ENCODE data around the gene MLYCD. TPM values are rescaled to one million over a fixed set of nuclear protein-coding genes. Genes with fewer than 3 reads are reported as not detected.

MLYCD gene
- total RNA-seq, 1 donor from 2014 or later: 4.7 TPM

DNA sequence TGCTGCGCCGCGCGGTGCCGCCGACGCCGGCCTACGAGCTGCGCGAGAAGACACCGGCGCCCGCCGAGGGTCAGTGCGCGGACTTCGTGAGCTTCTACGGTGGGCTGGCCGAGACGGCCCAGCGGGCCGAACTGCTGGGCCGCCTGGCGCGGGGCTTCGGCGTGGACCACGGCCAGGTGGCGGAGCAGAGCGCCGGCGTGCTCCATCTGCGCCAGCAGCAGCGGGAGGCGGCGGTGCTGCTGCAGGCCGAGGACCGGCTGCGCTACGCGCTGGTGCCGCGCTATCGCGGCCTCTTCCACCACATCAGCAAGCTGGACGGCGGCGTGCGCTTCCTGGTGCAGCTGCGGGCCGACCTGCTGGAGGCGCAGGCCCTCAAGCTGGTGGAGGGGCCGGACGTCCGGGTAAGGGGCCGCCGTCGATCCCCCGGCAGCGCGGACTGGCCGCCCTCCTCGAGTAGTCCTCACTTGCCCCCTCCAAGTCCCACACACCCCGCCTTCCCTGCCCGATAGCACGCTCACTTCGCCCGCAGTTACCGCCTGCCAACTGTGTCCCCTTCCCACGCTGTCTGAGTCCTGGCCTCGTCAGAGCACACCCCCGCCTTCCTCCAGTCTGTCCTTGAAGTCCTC, 470 bp downstream of the MLYCD start:
- no peak for DNase-seq (ENCODE audit: extremely low read depth, low read depth, low spot score)

DNA sequence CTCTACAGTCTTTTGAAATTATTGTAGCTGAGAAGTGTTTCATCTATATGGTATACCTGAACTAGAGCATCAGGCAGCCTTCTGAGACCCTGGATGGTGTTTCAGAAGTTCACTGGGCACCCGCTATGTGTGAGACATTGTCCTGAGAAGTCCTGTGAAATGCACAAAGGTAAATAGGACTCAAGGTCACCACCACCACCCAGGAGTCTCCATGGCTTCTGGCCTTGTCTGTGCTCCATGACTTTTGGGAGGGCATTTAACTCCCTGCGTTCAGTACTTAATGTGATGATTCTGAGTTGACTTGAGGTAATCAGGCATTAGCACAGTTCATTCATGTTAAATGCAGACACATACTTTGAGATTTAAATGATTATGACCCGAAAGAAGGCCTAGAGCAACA, 1.1 kb downstream of the MLYCD start:
- DNase-seq (ENCODE audit: extremely low read depth, low read depth, low spot score): no peak

DNA sequence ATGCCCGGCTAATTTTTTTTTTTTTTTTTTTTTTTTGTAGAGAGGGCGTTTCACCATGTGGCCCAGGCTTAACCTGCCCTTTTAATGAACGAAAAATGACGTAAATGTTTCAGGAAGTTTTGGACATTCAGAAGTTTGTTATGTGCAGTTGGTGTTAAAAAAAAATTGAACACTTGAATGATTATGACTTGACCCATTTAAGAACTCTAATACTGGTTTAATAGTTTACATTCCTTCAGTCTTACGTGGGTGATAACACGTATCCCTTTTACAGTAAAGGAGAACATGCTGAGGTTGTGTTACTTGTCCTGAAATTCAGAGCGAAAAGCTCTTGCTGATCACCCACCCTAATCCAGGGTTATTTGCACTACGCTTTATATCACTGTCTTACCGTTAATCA, 1.7 kb downstream of the MLYCD start:
- no peak for DNase-seq (ENCODE audit: extremely low read depth, low read depth, low spot score)

DNA sequence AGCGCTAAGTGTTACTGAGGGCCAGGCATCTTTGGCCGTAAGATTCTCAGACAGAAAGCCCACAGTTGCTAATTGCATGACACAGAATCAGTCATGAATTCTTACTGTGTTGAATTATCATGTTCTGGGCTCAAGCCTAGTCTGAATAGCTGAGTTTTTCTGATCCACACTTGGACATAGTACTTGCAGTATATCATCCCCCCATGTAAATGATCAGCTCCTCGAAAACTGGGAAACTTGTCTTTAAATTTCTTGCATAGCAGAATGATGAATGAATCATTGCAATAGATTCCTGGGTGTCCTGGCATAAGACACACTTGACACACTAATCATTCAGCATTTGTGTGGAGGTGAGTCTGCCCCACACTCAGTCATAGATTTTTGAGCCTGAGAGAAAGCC, 2.2 kb downstream of the MLYCD start:
- no peak for DNase-seq (ENCODE audit: extremely low read depth, low read depth, low spot score)

DNA sequence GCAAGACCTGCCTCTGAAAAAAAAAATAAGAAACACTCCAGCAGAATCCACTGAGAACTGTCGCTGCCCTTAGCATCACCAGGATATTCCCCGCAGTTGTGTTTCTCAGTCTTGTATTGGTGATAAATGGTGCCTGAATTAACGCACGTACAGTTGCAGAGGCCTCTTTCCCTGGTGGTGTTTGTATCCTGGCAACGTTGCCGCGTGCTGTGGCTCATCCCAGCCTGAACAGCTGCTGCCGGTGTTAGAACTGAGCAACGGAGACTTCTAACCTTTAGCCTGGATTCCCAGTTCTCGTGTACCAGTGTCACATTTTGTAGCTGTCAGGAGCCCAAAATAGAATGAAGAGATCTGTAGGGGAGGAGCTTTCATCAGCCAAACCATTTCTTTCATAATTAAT, 4.8 kb downstream of the MLYCD start:
- no peak for DNase-seq (ENCODE audit: extremely low read depth, low read depth, low spot score)

DNA sequence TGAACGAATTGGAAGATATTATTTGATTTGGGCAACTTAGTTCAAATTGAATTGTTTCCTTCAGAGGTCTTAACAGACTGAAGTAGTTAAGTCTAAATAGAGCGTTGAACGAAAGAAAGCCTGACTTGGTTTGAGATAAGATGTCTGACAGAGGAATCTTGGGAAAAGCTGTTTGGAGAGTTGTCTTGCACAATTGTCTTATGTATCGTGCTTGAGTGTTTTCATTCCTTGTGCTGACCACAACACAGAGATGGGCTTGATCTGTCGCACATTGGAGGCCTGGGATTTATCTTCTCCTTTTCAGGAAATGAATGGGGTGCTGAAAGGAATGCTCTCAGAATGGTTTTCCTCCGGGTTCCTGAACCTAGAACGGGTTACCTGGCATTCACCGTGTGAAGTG, 7.8 kb downstream of the MLYCD start:
- no peak for DNase-seq (ENCODE audit: extremely low read depth, low read depth, low spot score)

DNA sequence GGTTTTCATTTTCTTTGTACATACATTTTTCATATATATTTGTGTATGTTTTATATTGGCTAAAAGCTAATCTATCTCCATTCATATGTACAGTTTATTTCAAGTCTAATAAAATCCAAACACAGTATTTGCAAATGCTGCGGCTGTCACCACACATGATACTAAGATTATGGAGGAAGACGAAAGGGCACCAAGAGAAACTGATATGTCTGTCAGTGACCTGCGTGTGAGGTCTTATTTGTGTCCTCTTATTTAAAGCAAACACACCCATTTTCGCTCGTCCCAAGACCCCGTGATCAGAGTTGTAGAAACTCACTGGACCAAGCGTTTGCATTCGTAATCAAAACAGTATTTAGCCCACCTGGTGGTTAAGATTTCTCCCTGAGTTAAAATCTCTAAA, 8.2 kb downstream of the MLYCD start:
- DNase-seq (ENCODE audit: extremely low read depth, low read depth, low spot score): no peak

DNA sequence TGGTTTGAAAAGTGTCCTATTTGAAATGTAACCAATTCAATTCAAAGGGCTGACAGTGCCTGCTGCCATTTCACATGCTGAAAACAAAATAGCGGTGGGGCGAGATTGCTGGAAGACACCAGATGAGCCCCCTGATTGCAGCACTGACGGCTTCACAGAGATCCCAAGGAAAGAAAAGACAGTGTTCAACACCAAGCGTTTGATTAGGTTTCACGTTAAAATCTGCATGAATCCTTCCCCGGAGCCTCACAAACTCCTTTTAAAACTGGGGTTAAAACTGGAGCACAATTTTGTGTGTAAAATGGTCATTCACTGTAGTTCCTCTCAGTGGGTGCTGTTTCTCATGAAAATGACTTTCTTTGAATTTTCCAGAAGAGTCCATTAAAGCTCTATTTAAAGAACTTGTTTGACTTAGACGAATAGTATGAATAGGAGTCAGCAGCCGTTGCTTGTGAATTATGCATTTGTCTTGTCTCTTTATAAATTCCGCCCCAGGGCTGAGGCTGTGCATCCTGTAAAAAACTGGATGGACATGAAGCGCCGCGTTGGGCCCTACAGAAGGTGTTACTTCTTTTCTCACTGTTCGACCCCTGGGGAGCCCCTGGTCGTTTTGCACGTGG, 8.8 kb downstream of the MLYCD start:
- no peak for DNase-seq (ENCODE audit: extremely low read depth, low read depth, low spot score)

DNA sequence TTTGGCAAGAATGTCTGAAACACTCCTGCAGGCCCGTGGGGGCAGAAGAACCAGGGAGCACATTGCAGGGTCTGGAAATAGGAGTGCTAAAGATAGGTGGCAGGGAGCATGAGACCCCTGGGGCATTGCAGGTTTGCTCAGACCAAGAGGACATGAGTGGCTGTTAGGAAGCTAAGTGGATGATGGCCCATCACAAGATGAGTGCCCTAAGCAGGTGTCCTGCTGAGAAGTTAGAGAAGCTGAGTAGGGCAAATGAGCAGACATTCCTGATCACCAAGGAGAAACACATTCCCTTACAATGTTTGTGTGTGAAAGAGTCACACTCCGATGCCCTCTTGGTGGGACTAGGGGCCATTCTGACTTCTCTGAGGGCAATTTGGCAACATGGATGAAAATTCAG, 9.9 kb downstream of the MLYCD start:
- no peak for DNase-seq (ENCODE audit: extremely low read depth, low read depth, low spot score)

DNA sequence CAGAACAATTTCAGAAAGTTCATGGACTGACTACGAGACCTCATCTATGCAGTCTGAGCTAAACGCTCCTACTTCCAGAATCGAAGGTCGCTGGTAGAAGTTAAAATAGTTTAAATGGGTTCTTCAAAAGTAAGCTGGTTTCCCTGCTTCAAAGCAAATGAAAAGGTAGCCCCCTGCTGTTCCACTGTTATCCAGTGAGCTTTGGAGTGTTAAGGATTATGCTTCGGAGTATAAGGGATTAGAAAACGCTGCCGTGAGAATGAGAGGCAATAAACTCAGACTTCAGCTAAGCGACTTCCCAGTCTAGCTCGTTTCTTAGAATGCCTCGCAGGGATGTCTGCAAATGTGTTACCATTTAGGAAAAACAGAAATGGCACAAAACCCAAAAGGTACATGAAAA, 12.4 kb downstream of the MLYCD start:
- no peak for DNase-seq (ENCODE audit: extremely low read depth, low read depth, low spot score)

DNA sequence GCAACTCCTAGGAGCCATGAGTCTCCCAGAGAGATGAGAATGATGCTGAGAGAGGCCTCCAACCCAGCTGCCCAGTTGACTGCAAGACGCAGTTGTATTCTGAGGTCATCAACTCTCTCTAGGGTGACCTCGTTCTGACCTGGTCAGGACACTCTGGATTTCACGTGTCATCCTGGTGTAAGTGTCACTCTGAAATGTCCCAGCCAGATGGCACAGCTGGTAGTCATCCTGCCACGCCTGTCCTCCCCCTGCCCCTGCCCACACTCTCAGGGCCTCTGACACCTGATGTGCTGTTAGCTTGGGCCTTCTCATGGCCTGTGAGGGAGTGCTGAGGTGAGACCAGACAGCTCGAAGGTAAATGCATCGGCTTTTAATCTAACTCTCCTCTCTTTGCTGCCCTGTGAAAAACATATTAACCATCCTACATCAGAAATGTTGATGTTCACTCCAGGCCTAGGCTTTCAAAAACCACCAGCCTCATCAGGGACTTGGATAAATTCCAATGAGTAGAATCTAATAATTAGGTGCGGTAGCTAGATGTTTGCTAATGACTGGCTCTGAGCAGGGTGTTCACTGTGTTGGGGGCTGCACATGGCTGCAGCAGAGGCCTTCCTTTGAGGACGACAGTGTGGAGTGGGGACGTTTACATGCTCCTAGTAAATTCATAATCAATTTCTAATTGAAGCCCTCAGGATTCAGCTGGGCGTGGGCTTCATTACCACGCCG, 13.8 kb downstream of the MLYCD start:
- DNase-seq (ENCODE audit: extremely low read depth, low read depth, low spot score): no peak

DNA sequence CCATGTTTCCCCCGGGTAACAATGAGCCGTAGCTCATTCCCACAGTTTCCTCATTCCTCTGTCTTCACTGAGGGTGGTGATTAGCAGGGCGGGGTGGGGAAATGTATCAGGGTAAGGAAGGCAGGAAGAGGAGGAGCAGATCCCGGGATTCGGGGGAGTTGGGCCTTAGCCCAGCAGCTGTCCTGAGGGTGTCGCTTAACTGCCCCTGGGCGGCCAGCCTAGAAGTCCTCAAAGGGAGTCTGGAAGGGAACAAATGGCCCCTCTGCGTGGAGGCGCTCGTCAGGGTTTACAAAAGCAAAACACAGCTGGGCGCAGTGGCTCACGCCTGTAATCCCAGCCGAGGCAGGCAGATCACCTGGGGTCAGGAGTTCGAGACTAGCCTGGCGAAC, 14.3 kb downstream of the MLYCD start:
- DNase-seq (ENCODE audit: extremely low read depth, low read depth, low spot score): no peak

DNA sequence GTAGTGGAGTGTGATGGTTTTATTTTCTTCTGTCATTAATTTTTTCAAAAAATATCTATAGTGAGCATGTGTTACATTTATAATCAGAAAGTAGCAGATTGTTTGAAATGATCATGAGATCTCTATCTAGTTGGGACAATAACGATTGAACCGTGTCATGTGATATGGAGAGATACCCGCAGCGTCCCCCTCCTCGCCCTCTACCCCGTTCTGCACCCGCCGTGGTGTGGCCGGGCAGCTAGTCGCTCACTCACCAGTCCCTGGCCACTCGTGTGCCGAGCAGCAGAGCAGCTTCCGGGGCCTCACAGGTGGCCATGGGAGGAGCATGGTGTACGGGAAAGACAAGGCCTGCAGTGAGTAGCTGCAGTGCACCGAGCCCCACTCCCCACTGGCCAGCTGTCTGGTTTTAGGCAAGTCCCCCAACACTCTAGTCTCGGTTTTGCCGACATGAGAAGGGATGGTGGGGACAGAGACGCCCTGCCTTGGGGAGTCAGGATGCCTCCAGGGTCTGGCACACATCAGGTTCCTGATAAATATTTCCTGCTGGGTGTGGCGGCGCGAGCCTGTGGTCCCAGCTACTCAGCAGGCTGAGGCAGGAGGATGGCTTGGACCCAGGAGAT, 15.3 kb downstream of the MLYCD start:
- no peak for DNase-seq (ENCODE audit: extremely low read depth, low read depth, low spot score)

DNA sequence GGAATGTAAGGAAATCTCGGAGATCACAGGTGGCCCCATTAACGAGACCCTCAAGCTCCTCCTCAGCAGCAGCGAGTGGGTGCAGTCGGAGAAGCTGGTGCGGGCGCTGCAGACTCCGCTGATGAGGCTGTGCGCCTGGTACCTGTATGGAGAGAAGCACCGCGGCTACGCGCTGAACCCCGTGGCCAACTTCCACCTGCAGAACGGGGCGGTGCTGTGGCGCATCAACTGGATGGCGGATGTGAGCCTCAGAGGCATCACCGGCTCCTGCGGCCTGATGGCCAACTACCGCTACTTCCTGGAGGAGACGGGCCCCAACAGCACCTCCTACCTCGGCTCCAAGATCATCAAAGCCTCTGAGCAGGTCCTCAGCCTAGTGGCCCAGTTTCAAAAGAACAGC, 16.2 kb downstream of the MLYCD start:
- DNase-seq (ENCODE audit: extremely low read depth, low read depth, low spot score): no peak

DNA sequence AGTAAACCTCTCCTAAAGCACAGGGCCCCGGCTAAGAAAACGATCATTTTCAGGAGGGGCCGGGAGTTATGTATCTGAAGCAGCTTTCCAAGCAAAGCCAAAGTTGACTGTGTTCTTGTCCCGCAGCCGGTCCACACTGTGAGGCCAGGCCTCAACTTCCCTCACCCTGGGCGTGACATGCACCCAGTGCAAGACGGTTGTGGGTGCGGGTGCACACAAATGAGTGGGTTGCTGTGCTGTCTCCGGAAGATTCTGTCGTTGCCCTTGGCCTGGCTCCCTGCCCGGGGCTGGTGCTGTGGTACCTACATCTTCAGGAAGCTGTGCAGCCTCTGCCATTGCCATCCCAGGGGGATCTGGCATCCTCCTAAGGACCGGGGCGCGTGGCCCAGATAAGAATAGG, 16.6 kb downstream of the MLYCD start:
- DNase-seq (ENCODE audit: extremely low read depth, low read depth, low spot score): no peak

DNA sequence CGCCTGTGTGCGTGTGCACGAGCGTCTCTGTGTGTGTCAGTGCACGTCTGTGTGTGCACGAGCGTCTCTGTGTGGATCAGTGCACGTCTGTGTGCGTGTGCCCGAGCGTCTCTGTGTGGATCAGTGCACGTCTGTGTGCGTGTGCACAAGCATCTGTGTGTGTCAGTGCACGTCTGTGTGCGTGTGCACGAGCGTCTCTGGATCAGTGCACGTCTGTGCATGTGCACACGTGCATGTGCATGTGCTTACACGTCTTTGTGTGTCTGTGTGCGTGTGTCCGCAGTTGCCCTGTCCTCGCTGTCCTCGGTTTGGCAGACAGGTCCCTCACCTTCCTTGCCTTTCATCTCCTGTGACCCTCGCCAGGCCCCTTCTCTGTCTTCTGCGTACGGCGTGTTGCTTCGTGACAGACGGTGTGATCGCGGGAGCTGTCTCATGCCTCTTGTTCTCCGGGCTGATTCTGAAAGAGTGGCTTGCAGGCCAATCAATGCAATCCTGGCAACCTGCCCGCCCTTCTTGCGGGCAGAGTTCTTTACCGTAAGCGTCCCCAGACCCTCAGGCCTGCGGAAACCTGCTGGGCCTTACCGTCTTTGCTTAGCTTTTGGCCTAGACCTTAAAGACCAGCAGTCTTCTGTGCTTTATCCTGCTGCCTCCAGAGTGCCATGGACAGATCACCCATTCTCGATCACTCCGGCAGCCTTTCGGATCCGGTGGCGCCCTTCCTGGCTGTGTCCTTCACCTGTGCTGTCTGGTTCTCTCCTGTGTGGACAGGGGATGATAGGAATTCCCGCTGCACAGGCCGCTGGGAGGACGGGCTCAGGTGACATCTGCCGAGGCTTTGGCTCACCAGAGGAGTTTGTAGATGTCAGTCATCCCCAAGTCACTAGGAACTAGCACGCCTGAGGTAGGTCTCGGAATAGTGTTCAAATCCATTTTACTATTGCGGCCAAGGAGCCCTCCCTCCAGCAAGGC, 18.5 kb downstream of the MLYCD start:
- DNase-seq (ENCODE audit: extremely low read depth, low read depth, low spot score): no peak

DNA sequence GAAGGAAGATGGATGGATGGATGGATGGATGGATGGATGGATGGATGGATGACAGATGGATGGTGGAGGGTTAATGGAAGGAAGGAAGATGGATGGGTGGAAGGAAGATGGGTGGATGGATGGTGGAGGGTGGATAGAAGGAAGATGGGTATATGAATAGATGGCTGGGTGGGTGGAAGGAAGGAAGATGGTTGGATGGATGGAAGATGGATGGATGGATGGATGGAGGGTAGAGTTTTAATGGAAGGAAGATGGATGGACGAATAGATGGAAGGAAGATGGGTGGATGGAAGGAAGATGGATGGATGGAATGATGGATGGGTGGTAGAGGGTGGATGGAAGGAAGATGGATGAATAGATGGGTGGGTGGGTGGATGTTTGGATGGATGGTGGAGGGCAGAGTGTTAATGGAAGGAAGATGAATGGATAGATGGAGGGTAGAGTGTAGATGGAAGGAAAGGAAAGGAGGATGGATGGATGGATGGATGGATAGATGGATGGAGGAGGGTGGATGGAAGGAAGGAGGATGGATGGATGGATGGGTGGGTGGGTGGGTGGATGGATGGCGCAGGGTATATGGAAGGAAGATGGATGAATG, 22.1 kb downstream of the MLYCD start:
- no peak for DNase-seq (ENCODE audit: extremely low read depth, low read depth, low spot score)

DNA sequence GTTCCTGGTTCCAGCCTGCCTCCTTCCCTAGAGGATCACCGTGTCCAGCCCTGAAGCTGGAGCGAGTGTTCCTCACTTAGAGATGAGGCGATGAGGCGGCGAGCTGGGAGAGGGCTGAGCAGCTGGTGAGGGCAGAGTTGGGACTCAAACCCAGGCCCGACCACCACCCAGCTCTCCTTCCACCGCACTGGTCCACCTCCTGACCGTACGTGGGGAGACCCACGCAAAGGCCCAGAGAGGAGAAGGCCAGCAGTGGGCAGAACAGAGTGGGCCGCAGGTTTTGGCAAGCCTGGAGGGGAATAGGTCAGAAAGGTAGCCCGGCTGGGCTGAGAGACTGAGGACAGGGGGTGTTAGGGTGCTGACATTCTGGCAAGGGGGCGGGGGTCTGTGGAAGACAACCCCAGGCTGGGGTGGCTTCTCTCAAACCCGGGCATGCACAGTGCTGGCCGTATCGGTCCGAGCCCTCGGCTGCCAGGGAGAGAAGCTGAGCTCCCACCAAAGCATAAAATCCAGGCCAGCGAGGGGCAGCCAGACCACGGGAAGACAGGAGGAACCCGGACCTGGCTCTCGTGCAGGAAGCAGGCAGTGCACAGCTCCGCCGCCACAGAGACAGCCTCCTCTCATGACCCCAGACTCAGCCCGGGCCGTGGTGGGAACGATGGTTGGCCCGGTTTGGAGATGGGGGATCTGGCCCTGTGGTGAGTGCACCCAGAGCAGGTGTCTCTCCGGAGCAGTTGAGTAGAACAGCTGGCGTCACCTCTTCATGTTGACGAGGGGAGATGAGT, 24.9 kb downstream of the MLYCD start:
- no peak for DNase-seq (ENCODE audit: extremely low read depth, low read depth, low spot score)

DNA sequence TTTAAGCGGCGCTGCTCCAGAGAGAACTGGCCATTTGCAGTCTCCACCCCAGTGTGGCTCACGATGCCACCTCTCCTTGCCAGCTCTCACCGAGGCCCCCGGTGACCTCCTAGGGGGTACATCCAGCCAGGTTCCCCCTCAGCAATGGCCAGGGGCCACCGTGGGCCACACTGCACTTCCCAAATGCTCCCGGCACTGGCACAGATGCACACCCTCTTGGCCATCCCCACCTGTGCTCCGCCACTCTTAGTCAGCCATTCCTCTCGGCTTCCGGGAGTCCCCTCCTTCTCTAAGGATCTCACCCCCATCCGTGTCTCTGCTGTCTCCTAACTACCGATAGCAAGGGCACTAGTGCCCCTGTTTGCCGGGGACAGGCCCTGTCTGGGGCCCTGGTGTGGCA, 25.8 kb downstream of the MLYCD start:
- no peak for DNase-seq (ENCODE audit: extremely low read depth, low read depth, low spot score)
